Astrocyte (in vitro differentiated cells and primary cell): ENCODE measurements around the gene RUBCNL.

Experiments used
- CTCF ChIP-seq: IDR thresholded peaks from 2 replicates; pipeline ENCODE4 v1.5.1; 2011; ENCODE audit warnings: low read depth, mild to moderate bottlenecking, inconsistent platforms, low read length, moderate library complexity; ENCODE audit not compliant: insufficient read depth
- EZH2 ChIP-seq: IDR thresholded peaks from 2 replicates; pipeline ENCODE4 v1.6.1; 2012; ENCODE audit warnings: mild to moderate bottlenecking, low read length, inconsistent platforms; ENCODE audit not compliant: insufficient read depth

GRCh38 chr13:46340631-46341111 lies 46.4 kb downstream of the RUBCNL start:
- TF ChIP-seq CTCF = no peak
- TF ChIP-seq EZH2 = no peak
